Liver (tissue), 9 donors: ENCODE data around the gene CD9. TPM values are rescaled to one million over a fixed set of nuclear protein-coding genes. Genes with fewer than 3 reads are reported as not detected.
A peak's percentile ranks its signal among the peaks of the same experiment; 100 is the strongest.

ENCODE experiments used
- DNase-seq: peaks from one replicate; pipeline ENCODE4 v3.0.0-alpha.2; 2017; ENCODE audit warnings: low spot score
- H3K27ac ChIP-seq, 2 donors: one replicate each; pipeline ENCODE4 v1.7.0; 2013; ENCODE audit warnings: inconsistent platforms in 2 of 2, low read length in 2 of 2, control low read depth in 1 of 2, low read depth in 1 of 2, mild to moderate bottlenecking in 1 of 2
- H3K27me3 ChIP-seq, 4 donors: one replicate each; pipeline versions ENCODE4 v1.6.1 to v1.7.0; 2013; ENCODE audit warnings: low read length in 3 of 4, inconsistent platforms in 1 of 4, mild to moderate bottlenecking in 1 of 4, moderate library complexity in 1 of 4; ENCODE audit not compliant: control insufficient read depth in 4 of 4, insufficient read depth in 4 of 4
- H3K36me3 ChIP-seq, 4 donors: one replicate each; pipeline versions ENCODE4 v1.6.1 to v1.7.0; 2013; ENCODE audit warnings: low read length in 3 of 4, mild to moderate bottlenecking in 3 of 4, low read depth in 1 of 4, moderate library complexity in 1 of 4; ENCODE audit not compliant: control insufficient read depth in 4 of 4, insufficient read depth in 3 of 4
- H3K4me1 ChIP-seq, 4 donors: one replicate each; pipeline versions ENCODE4 v1.6.1 to v1.7.0; 2013; ENCODE audit warnings: low read length in 3 of 4, mild to moderate bottlenecking in 3 of 4, moderate library complexity in 1 of 4; ENCODE audit not compliant: control insufficient read depth in 4 of 4, insufficient read depth in 4 of 4
- H3K4me3 ChIP-seq, 3 donors: one replicate each; pipeline versions ENCODE4 v1.6.1 to v1.7.0; 2013; ENCODE audit warnings: low read length in 3 of 3, control low read depth in 1 of 3, low read depth in 1 of 3, mild to moderate bottlenecking in 1 of 3
- H3K9ac ChIP-seq, 2 donors: one replicate each; pipeline ENCODE4 v1.7.0; 2013; ENCODE audit warnings: low read length in 2 of 2, mild to moderate bottlenecking in 2 of 2, moderate library complexity in 2 of 2, control low read depth in 1 of 2, low read depth in 1 of 2
- H3K9me3 ChIP-seq, 4 donors: one replicate each; pipeline versions ENCODE4 v1.6.1 to v1.7.0; 2013; ENCODE audit warnings: low read length in 3 of 4; ENCODE audit not compliant: control insufficient read depth in 4 of 4
- EGR1 ChIP-seq, 2 donors: IDR thresholded peaks; 2 replicates each; pipeline ENCODE4 v1.6.1; 2016 to 2018; ENCODE audit warnings: antibody characterized with exemption in 2 of 2, low read depth in 2 of 2
- FOXA1 ChIP-seq: IDR thresholded peaks from 2 replicates; pipeline ENCODE4 v1.6.1; 2016; ENCODE audit warnings: antibody characterized with exemption
- FOXA2 ChIP-seq: IDR thresholded peaks from 2 replicates; pipeline ENCODE4 v1.6.1; 2016; ENCODE audit warnings: antibody characterized with exemption
- GABPA ChIP-seq, 2 donors: IDR thresholded peaks in 1 of 2; conservative IDR thresholded peaks in 1 of 2; 2 replicates each; pipeline ENCODE4 v1.6.1; 2016; ENCODE audit warnings: antibody characterized with exemption in 2 of 2, mild to moderate bottlenecking in 1 of 2, moderate library complexity in 1 of 2
- HNF4A ChIP-seq, 2 donors: conservative IDR thresholded peaks; 2 replicates each; pipeline ENCODE4 v1.6.1; 2016; ENCODE audit warnings: antibody characterized with exemption in 2 of 2, mild to moderate bottlenecking in 2 of 2
- HNF4G ChIP-seq: IDR thresholded peaks from 2 replicates; pipeline ENCODE4 v1.6.1; 2016; ENCODE audit warnings: antibody characterized with exemption
- JUND ChIP-seq, 2 donors: IDR thresholded peaks; 2 replicates each; pipeline ENCODE4 v1.6.1; 2016; ENCODE audit warnings: antibody characterized with exemption in 2 of 2
- RAD21 ChIP-seq, 2 donors: IDR thresholded peaks; 2 replicates each; pipeline ENCODE4 v1.6.1; 2016; ENCODE audit warnings: antibody characterized with exemption in 2 of 2, mild to moderate bottlenecking in 2 of 2
- RXRA ChIP-seq, 2 donors: IDR thresholded peaks; 2 replicates each; pipeline ENCODE4 v1.6.1; 2017 to 2018; ENCODE audit warnings: antibody characterized with exemption in 2 of 2, mild to moderate bottlenecking in 1 of 2
- TAF1 ChIP-seq: conservative IDR thresholded peaks from 2 replicates; pipeline ENCODE4 v1.6.1; 2016; ENCODE audit warnings: antibody characterized with exemption, mild to moderate bottlenecking
- YY1 ChIP-seq: IDR thresholded peaks from 2 replicates; pipeline ENCODE4 v1.6.1; 2016; ENCODE audit warnings: antibody characterized with exemption, mild to moderate bottlenecking
- WGBS: extraction: QIAGEN DNeasy Blood & Tissue Kit; methylation state at CpG from one replicate; pipeline ENCODE4 v1.1.7; 2013; 5-methylcytosine and 5-hydroxymethylcytosine counted together
- polyA plus RNA-seq, 2 donors: library from polyadenylated mRNA; stranded (reverse) in 1 of 2; unstranded in 1 of 2; fragments of 200-250 nt in 1 of 2; fragments of >200 nt in 1 of 2; fragmentation: Nextera tagmentation in 1 of 2; extraction: Ambion mirVana in 1 of 2; gene quantifications; one replicate each; pipeline versions ENCODE4 v1.2.1 to v1.2.3, GENCODE V29; 2013 to 2015
- total RNA-seq, 2 donors: library from RNA; depleted of rRNA; stranded (reverse); fragments of >200 nt; gene quantifications; one replicate each; pipeline ENCODE4 v1.2.3, GENCODE V29; 2014
- TF ChIP-seq, protein P1 (sequence below): IDR thresholded peaks from 2 replicates; pipeline ENCODE4 v1.6.1; 2016; ENCODE audit warnings: antibody characterized with exemption
- TF ChIP-seq, protein P2 (sequence below): IDR thresholded peaks from 2 replicates; pipeline ENCODE4 v1.6.1; 2016; ENCODE audit warnings: antibody characterized with exemption
- TF ChIP-seq, protein P3 (sequence below): fragments of 150-350 bp; IDR thresholded peaks from 2 replicates; pipeline ENCODE4 v1.5.1; 2017; ENCODE audit warnings: improper control_type of control experiment, low read depth, low read length; ENCODE audit not compliant: missing input control
- TF ChIP-seq, protein P4 (sequence below): IDR thresholded peaks from 2 replicates; pipeline ENCODE4 v1.6.1; 2016; ENCODE audit warnings: antibody characterized with exemption, mild to moderate bottlenecking
- donor health status: healthy.
- donor health status: healthy.
- donor health status: healthy.
- donor health status: healthy.
- donor health status: healthy.

CD9 gene
- total and polyA plus RNA-seq, 4 donors: 18.7 to 65.2 (median 32.4) TPM

DNA sequence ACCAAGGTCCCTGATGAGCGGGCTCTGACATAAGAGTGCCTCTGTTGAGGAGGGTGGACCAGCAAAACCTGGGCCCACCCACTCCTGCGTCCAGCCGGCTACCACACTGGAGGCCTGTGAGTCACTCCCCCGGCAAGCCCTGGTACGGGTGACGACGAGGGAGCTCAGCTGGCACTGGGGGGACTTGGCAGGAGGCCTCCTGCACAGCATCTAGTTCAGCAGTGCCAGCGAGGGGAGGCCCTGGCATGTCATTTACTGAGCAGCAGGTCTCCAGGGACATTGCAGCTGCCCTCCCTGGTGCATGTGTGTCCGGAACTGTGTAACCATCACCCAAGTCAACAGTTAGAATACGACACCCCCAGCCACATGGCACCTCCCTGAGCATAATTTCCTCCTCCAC is 24.4 kb downstream of the CD9 start:
- WGBS: 81% methylated on average over 10 of the region's 10 CpGs
- Histone ChIP-seq H3K36me3 (no peaks in the 10 kb centered on the region), H3K4me3 (no peak overlapping the region), H3K9ac (no peak overlapping the region), H3K9me3 (no peaks in the 10 kb centered on the region), H3K27me3 (no peaks in the 10 kb centered on the region), H3K27ac (peak overlapping the region in 1 of 2 donors; percentile 14), H3K4me1 (peaks cover 2 to 20% (median 13%) of the 10 kb centered on the region in 4 donors)
- DNase-seq: no peak
- no peak for TF ChIP-seq FOXA1
- TF ChIP-seq RAD21 (IDR thresholded peaks at IDR 0.05): no peak
- no peak for TF ChIP-seq HNF4A (conservative IDR thresholded peaks at IDR 0.05)
- TF ChIP-seq, protein P1, sequence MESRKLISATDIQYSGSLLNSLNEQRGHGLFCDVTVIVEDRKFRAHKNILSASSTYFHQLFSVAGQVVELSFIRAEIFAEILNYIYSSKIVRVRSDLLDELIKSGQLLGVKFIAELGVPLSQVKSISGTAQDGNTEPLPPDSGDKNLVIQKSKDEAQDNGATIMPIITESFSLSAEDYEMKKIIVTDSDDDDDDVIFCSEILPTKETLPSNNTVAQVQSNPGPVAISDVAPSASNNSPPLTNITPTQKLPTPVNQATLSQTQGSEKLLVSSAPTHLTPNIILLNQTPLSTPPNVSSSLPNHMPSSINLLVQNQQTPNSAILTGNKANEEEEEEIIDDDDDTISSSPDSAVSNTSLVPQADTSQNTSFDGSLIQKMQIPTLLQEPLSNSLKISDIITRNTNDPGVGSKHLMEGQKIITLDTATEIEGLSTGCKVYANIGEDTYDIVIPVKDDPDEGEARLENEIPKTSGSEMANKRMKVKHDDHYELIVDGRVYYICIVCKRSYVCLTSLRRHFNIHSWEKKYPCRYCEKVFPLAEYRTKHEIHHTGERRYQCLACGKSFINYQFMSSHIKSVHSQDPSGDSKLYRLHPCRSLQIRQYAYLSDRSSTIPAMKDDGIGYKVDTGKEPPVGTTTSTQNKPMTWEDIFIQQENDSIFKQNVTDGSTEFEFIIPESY: no peak
- TF ChIP-seq GABPA (IDR thresholded peaks at IDR 0.05 in 1 of 2, conservative IDR thresholded peaks at IDR 0.05 in 1 of 2): no peak
- no peak for TF ChIP-seq RXRA (IDR thresholded peaks at IDR 0.05)
- TF ChIP-seq YY1: no peak
- TF ChIP-seq, protein P2, sequence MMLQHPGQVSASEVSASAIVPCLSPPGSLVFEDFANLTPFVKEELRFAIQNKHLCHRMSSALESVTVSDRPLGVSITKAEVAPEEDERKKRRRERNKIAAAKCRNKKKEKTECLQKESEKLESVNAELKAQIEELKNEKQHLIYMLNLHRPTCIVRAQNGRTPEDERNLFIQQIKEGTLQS: no peak
- TF ChIP-seq, protein P3, sequence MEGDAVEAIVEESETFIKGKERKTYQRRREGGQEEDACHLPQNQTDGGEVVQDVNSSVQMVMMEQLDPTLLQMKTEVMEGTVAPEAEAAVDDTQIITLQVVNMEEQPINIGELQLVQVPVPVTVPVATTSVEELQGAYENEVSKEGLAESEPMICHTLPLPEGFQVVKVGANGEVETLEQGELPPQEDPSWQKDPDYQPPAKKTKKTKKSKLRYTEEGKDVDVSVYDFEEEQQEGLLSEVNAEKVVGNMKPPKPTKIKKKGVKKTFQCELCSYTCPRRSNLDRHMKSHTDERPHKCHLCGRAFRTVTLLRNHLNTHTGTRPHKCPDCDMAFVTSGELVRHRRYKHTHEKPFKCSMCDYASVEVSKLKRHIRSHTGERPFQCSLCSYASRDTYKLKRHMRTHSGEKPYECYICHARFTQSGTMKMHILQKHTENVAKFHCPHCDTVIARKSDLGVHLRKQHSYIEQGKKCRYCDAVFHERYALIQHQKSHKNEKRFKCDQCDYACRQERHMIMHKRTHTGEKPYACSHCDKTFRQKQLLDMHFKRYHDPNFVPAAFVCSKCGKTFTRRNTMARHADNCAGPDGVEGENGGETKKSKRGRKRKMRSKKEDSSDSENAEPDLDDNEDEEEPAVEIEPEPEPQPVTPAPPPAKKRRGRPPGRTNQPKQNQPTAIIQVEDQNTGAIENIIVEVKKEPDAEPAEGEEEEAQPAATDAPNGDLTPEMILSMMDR: no peak
- no peak for TF ChIP-seq JUND (IDR thresholded peaks at IDR 0.05)
- TF ChIP-seq EGR1 (IDR thresholded peaks at IDR 0.05; ENCODE audit: low read depth in 2 of 2): no peak
- TF ChIP-seq FOXA2: no peak
- TF ChIP-seq HNF4G: no peak
- no peak for TF ChIP-seq TAF1

DNA sequence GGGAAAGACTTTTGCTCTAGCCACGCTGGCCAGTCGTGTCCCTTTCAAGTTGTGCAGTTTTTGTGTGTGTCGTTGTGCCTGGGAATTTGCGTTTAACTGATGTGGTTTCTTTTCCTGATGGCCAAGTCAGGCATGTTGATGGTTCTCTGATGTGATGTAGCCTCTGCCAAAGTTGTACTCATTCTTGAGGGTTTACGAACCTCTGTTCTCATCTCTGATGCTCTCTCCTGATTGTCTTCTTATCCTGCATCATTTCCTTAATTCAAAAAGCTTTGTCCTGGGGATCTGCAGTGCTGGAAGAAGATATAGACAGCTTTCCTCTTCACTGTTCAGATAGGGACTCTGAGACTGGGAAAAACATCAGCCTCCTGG is 25.4 kb downstream of the CD9 start:
- Histone ChIP-seq H3K36me3 (no peaks in the 10 kb centered on the region), H3K4me1 (peaks cover 2 to 22% (median 13%) of the 10 kb centered on the region in 4 donors), H3K9ac (no peak overlapping the region), H3K9me3 (no peaks in the 10 kb centered on the region), H3K4me3 (peak overlapping the region in 1 of 3 donors; percentile 5), H3K27me3 (no peaks in the 10 kb centered on the region), H3K27ac (peak overlapping the region; percentile 32 to 79)
- 70% methylated on average over 5 of the region's 5 CpGs for WGBS
- no peak for DNase-seq
- TF ChIP-seq GABPA (IDR thresholded peaks at IDR 0.05 in 1 of 2, conservative IDR thresholded peaks at IDR 0.05 in 1 of 2): peak in 1 of 2 donors; percentile 0
- TF ChIP-seq, protein P4, sequence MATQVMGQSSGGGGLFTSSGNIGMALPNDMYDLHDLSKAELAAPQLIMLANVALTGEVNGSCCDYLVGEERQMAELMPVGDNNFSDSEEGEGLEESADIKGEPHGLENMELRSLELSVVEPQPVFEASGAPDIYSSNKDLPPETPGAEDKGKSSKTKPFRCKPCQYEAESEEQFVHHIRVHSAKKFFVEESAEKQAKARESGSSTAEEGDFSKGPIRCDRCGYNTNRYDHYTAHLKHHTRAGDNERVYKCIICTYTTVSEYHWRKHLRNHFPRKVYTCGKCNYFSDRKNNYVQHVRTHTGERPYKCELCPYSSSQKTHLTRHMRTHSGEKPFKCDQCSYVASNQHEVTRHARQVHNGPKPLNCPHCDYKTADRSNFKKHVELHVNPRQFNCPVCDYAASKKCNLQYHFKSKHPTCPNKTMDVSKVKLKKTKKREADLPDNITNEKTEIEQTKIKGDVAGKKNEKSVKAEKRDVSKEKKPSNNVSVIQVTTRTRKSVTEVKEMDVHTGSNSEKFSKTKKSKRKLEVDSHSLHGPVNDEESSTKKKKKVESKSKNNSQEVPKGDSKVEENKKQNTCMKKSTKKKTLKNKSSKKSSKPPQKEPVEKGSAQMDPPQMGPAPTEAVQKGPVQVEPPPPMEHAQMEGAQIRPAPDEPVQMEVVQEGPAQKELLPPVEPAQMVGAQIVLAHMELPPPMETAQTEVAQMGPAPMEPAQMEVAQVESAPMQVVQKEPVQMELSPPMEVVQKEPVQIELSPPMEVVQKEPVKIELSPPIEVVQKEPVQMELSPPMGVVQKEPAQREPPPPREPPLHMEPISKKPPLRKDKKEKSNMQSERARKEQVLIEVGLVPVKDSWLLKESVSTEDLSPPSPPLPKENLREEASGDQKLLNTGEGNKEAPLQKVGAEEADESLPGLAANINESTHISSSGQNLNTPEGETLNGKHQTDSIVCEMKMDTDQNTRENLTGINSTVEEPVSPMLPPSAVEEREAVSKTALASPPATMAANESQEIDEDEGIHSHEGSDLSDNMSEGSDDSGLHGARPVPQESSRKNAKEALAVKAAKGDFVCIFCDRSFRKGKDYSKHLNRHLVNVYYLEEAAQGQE: no peak
- TF ChIP-seq, protein P2: no peak
